Measurements from ENCODE around the gene HMGXB3. TPM values are rescaled to one million over a fixed set of nuclear protein-coding genes. Genes with fewer than 3 reads are reported as not detected.
A peak's percentile ranks its signal among the peaks of the same experiment; 100 is the strongest.
"Not testable (repeated sequence)": the region's sequence is repeated elsewhere in the genome, so short reads cannot be mapped to it uniquely, and the experiment has no call there.

HMGXB3 gene
- total RNA-seq, 2 donors from 2014 or later = 22.2 to 34.0 TPM

DNA sequence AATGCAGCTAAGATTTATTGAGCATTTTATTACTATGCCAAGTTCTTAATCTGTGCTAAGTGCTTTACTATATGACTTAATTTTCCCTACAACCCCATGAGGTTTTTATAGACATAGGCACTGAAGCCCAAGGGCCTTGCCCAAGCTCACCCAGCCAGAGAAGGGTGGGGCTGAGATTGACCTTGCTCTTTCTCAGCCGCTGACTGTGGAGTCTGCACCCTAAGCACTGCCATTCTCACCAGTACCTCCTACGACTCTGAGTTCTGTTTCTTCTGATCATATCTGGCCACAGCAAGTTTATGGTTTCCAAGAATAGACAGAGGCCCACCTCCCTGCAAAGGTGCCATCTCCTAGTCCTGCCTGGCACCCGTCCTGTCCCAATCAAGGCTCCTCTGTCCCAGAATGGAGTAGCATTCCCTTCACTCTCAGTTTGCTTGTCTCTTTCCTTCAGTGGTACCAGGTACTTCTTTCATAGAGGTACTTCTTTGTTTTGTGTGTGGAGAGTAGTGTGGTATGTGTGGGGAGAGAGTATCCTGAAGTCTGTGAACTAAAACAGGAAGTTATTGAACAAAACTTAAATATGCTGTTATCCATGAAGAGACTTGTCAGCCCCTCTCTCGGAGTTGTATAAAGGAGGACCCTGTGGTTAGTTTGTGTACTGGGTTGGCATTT, 43.3 kb downstream of the HMGXB3 start:
- DNase-seq (peak; percentile 53 to 64), ATAC-seq (peak; percentile 99)
- intact Hi-C loops (cut with DNase I, micrococcal nuclease) = no loop called here

GRCh38 chr5:150044329-150044681, 43.8 kb downstream of the HMGXB3 start:
- ATAC-seq (peak; percentile 56), DNase-seq (no peak)
- intact Hi-C loops (cut with DNase I, micrococcal nuclease) = no loop called here

GRCh38 chr5:150044712-150045111, 44.2 kb downstream of the HMGXB3 start:
- ATAC-seq (no peak), DNase-seq (no peak)
- intact Hi-C loops (cut with DNase I, micrococcal nuclease) = no loop called here

GRCh38 chr5:150045549-150045948, 45.0 kb downstream of the HMGXB3 start:
- intact Hi-C loops (cut with DNase I, micrococcal nuclease) = no loop called here
- ATAC-seq (no peak), DNase-seq (peak in 1 of 2 donors; percentile 3)

DNA sequence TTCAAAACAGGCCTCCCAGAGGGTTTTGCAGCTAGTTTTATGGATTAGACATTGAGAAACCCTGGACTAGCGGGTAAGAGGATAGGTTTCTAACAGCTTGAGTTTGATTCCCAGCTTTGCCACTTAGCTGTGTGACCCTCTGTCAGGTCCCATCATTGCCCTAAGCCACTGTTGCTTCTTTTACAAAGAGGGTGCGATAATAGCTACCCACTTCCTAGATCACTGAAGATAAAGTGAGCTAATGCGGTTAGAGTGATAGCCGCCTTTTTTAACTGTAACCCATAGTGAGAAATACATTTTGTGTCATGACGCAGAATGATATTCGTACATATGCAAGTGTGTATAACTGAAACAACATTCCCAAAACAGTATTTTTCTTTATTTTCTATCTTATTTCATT, 45.5 kb downstream of the HMGXB3 start:
- intact Hi-C loops (cut with DNase I, micrococcal nuclease) = no loop called here
- no peak for ATAC-seq
- DNase-seq = no peak

DNA sequence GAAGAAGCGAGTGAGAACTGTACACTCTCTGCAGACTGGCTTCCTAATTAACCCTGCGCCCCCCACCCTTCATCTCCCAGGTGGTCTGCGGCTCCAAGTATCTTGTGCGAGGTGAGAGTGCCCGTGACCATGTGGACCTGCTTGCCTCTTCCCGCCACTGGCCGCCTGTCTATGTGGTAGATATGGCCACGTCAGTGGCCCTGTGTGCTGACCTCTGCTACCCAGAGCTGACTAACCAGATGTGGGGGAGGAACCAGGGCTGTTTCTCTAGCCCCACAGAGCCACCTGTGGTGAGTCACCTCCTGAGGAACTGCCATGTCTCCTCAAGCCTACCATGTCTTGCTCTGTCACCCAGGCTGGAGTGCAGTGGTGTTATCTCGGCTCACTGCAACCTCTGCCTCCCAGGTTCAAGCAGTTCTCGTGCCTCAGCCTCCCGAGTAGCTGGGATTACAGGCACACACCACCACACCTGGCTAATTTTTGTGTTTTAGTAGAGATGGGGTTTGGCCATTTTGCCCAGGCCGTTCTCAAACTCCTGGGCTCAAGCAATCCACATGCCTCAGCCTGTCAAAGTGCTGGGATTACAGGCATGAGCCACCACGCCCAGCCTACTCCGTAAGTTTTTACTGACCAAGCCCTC, 49.8 kb downstream of the HMGXB3 start:
- intact Hi-C loops (cut with DNase I, micrococcal nuclease); ATAC-seq: not testable (repeated sequence)
- DNase-seq = peak in 1 of 2 donors; percentile 20

DNA sequence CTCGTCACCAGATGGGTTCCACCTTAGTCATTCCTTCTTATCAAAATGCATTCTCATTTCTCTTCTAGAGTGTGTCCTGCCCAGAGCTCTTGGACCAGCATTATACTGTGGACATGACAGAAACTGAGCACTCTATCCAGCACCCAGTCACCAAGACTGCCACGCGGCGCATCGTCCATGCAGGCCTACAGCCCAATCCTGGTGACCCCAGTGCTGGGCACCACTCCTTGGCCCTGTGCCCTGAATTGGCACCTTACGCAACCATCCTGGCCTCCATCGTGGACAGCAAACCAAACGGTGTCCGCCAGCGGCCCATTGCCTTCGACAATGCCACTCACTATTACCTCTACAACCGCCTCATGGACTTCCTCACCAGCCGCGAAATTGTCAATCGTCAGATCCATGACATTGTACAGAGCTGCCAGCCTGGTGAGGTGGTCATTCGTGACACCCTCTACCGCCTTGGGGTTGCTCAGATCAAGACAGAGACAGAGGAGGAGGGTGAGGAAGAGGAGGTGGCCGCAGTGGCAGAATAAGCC, 51.2 kb downstream of the HMGXB3 start:
- intact Hi-C loops (cut with DNase I, micrococcal nuclease) = no loop called here
- DNase-seq (no peak), ATAC-seq (no peak)

- intact Hi-C loops (cut with DNase I, micrococcal nuclease) = no loop called here
- ATAC-seq = no peak
- DNase-seq = no peak
Observed at GRCh38 chr5:150052226-150052955, 51.9 kb downstream of the HMGXB3 start.

- intact Hi-C loops (cut with DNase I, micrococcal nuclease) = no loop called here
- ATAC-seq = no peak
- DNase-seq = no peak
Observed at GRCh38 chr5:150052956-150053712, 52.6 kb downstream of the HMGXB3 start.

GRCh38 chr5:150053713-150054392, 53.3 kb downstream of the HMGXB3 start:
- intact Hi-C loops (cut with DNase I, micrococcal nuclease) = no loop called here
- DNase-seq (no peak), ATAC-seq (no peak)

GRCh38 chr5:150054569-150054968, 54.0 kb downstream of the HMGXB3 start:
- intact Hi-C loops (cut with DNase I, micrococcal nuclease) = no loop called here
- no peak for ATAC-seq
- no peak for DNase-seq

- intact Hi-C loops (cut with DNase I, micrococcal nuclease) = no loop called here
- ATAC-seq (peak; percentile 17), DNase-seq (no peak)
Observed at GRCh38 chr5:150055326-150056074, 55.0 kb downstream of the HMGXB3 start.

DNA sequence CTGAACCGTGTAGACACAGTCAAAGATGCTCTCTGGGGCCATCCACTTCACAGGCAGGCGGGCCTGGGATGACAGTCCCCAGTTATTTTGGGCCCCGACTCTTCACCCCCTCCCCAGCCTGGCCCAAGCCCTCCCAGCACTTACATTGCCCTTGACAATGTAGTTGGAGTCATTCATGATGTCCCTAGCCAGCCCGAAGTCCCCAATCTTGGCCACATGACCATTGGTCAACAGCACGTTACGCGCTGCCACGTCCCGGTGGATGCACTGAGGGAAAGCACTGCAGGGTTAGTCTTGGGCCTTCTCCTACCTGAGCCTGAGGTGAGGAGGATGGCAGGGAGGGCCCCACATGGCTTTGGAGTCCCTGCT, 55.5 kb downstream of the HMGXB3 start:
- DNase-seq (no peak), ATAC-seq (no peak)
- intact Hi-C loops (cut with DNase I, micrococcal nuclease) = no loop called here

DNA sequence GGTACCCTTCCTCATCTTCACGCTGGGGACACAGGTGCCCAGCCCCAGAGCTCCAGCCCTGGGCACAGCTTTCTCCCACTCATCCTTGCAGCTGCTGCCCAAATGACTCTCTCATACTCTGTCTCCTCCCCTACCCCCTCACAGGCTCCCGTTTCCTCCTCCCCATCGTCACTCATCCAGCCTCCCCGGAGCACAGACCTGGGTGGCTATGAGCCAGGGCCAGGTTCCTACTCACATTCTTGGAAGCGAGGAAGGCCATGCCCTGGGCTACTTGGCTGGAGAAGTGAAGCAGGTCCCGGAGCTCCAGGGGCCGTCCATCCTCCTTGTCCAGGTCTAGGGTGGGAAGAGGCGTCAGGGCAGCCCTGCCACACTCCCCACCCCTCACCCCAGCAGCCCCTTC, 56.5 kb downstream of the HMGXB3 start:
- no peak for ATAC-seq
- intact Hi-C loops (cut with DNase I, micrococcal nuclease) = no loop called here
- peak in 1 of 2 donors; percentile 18 for DNase-seq

- intact Hi-C loops (cut with DNase I, micrococcal nuclease) = no loop called here
- peak in 1 of 2 donors; percentile 11 for DNase-seq
- ATAC-seq = no peak
Observed at GRCh38 chr5:150057511-150057910, 57.0 kb downstream of the HMGXB3 start.

- no peak for DNase-seq
- intact Hi-C loops (cut with DNase I, micrococcal nuclease) = no loop called here
- no peak for ATAC-seq
Observed at GRCh38 chr5:150057996-150058395, 57.5 kb downstream of the HMGXB3 start.

DNA sequence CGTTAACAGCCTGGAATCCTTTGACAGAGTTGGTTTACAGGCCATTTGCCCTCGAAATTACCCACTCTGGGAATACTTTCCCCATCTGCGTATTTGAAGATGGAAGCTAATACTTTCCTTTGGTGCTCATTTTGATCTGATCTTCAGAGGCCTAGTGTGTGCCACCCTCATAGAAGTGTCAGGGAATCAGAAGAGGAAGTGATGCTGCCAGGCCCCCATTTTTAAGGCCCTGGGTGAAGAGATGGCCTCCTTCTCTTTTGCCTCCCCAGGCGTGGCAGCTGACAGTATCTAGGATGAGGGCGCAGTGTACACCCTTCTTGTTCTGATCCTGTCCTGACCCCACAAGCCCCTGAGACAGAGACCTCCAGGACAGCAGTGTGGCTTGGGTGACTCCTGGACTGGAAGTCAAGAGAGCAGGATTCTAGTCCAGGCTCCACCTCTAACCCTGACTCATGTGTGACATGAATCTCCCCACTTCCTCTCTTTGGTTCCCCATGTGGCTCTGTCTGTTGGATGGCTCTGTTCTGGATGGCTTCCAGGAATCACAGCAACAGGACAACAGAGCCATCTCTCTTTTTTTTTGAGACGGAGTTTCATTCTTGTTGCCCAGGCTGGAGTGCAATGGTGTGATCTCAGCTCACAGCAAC, 58.1 kb downstream of the HMGXB3 start:
- DNase-seq (peak in 1 of 2 donors; percentile 35), ATAC-seq (peak; percentile 31)
- intact Hi-C loops (cut with DNase I, micrococcal nuclease) = no loop called here

- no peak for DNase-seq
- ATAC-seq = no peak
- intact Hi-C loops (cut with DNase I, micrococcal nuclease) = no loop called here
Observed at GRCh38 chr5:150059623-150060022, 59.1 kb downstream of the HMGXB3 start.

Measured in left colon (tissue), 2 donors.